ENCODE results near the gene ORAI2. TPM values are rescaled to one million over a fixed set of nuclear protein-coding genes. Genes with fewer than 3 reads are reported as not detected.

The ORAI2 gene
- total and polyA plus RNA-seq, 2 donors (not counting 3 experiments of a cell fraction or from before 2014, with no cell fraction given), result 84.1 to 99.1 TPM

DNA sequence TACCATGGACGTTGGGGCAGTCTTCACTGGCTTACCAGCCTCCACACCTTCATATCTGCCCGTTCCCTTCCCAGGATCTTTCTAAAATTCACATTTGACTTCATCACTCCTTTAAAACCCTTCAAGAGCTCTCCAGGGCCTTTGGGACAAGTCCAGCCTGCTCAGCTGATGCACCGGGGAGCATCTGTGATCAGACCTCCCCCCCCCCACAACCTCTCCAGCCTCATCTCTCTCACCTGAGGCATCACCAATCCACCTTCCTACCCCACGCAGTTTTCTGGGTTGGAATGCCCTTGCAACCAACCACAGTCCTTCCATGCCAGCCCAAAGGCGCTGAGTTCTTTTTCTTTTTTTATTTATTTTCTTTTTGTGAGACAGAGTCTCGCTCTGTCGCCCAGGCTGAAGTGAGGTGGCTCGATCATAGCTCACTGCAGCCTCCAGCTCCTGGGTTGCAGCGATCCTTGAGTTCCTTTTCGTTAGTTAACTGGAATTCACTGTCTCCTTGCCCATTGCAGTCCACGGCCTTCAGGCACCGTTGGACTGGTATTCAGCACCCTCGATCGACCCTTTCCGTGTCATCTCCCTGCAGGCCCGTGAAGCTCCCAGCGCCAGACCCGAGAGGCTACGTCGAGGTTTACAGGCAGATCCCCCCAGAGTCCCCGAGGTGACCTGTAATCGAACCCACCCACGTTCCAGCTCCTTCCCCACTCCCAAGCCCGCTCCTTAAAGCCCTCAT lies 30.6 kb downstream of the ORAI2 start:
- Histone ChIP-seq H3K9me3 (replicated peaks; ENCODE audit: control insufficient read depth, insufficient read depth, low read length) (no peaks in the 10 kb centered on the region), H2AFZ (ENCODE audit: low read depth, low read length) (peak overlapping the region; percentile 96), H3K36me3 (ENCODE audit: control insufficient read depth in 2 of 2, extremely low read depth in 1 of 2, insufficient read depth in 2 of 2, low read length in 2 of 2) (peaks cover 0 to 3% of the 10 kb centered on the region in 2 experiments), H3K4me1 (ENCODE audit: control insufficient read depth, extremely low read depth, insufficient read depth, low read length) (peaks cover 9% of the 10 kb centered on the region), H3K4me3 (replicated peaks in 1 of 3; ENCODE audit: insufficient read depth in 1 of 3, low read depth in 1 of 3, low read length in 3 of 3) (peak overlapping the region; percentile 63 to 81 (median 70)), H3K27me3 (ENCODE audit: control insufficient read depth in 2 of 2, insufficient read depth in 2 of 2, low read length in 2 of 2) (no peaks in the 10 kb centered on the region), H3K4me2 (ENCODE audit: insufficient read depth, low read length) (peak overlapping the region; percentile 53), H3K79me2 (ENCODE audit: control insufficient read depth, insufficient read depth, low read length) (peaks cover 6% of the 10 kb centered on the region), H4K20me1 (replicated peaks; ENCODE audit: control insufficient read depth, extremely low read depth, insufficient read depth, low read length) (no peaks in the 10 kb centered on the region), H3K27ac (ENCODE audit: insufficient read depth, low read depth, low read length) (no peak overlapping the region), H3K9me1 (replicated peaks; ENCODE audit: control insufficient read depth, extremely low read depth, insufficient read depth, low read length) (no peaks in the 10 kb centered on the region), H3K9ac (replicated peaks; ENCODE audit: extremely low read depth, insufficient read depth, low read length) (peak overlapping the region; percentile 84)
- CTCF ChIA-PET, result interaction anchor here (0.7 to 1.3 kb wide), 4 partner anchors 12 to 60 kb away, joined by 3 to 6 read pairs (median 4); no protein-coding TSS in a partner anchor
- POLR2A ChIA-PET, result no interaction called here
- TF ChIP-seq GATA2 (IDR thresholded peaks at IDR 0.05; ENCODE audit: insufficient read depth, insufficient read length, low read depth, low read length) (no peak), FOS (IDR thresholded peaks at IDR 0.05; ENCODE audit: borderline replicate concordance, insufficient read depth, low read length) (no peak), MYC (IDR thresholded peaks at IDR 0.05; ENCODE audit: low read depth, low read length) (no peak), POLR2AphosphoS5 (IDR thresholded peaks at IDR 0.05; ENCODE audit: insufficient read depth, low read depth, low read length) (no peak), POLR2A (IDR thresholded peaks at IDR 0.05; ENCODE audit: low read depth, low read length) (no peak), JUN (IDR thresholded peaks at IDR 0.05; ENCODE audit: borderline replicate concordance, insufficient read depth, insufficient read length, low read depth) (no peak), EZH2 (IDR thresholded peaks at IDR 0.05; ENCODE audit: borderline replicate concordance, low read depth, low read length, severe bottlenecking) (no peak)
- TF ChIP-seq, protein P1, sequence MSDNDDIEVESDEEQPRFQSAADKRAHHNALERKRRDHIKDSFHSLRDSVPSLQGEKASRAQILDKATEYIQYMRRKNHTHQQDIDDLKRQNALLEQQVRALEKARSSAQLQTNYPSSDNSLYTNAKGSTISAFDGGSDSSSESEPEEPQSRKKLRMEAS (IDR thresholded peaks at IDR 0.05; ENCODE audit: insufficient read depth, insufficient read length), result no peak
- TF ChIP-seq, protein P2, sequence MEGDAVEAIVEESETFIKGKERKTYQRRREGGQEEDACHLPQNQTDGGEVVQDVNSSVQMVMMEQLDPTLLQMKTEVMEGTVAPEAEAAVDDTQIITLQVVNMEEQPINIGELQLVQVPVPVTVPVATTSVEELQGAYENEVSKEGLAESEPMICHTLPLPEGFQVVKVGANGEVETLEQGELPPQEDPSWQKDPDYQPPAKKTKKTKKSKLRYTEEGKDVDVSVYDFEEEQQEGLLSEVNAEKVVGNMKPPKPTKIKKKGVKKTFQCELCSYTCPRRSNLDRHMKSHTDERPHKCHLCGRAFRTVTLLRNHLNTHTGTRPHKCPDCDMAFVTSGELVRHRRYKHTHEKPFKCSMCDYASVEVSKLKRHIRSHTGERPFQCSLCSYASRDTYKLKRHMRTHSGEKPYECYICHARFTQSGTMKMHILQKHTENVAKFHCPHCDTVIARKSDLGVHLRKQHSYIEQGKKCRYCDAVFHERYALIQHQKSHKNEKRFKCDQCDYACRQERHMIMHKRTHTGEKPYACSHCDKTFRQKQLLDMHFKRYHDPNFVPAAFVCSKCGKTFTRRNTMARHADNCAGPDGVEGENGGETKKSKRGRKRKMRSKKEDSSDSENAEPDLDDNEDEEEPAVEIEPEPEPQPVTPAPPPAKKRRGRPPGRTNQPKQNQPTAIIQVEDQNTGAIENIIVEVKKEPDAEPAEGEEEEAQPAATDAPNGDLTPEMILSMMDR (IDR thresholded peaks at IDR 0.05; ENCODE audit: extremely low read depth in 1 of 2, insufficient read depth in 1 of 2, low read depth in 1 of 2, low read length in 2 of 2), result no peak
- intact Hi-C loops (cut with micrococcal nuclease), result loop anchor here (1.0 kb wide), 2 partner anchors 31 to 52 kb away; partner anchors contain the start of gene ORAI2
- FAIRE-seq, result no peak
- DNase-seq (ENCODE audit: low read depth, low spot score), result no peak
- no TSS peak for BruUV-seq (replicated peaks)
- dilution Hi-C loops (cut with MboI; ENCODE audit: extremely low pct_ligation_motif_present, low sequenced_read_pairs), result no loop called here

Data from endothelial cell of umbilical vein (primary cell).